ENCODE measurements around the gene TYSND1.

- TF ChIP-seq CTCF (IDR thresholded peaks at IDR 0.05; ENCODE audit: low read depth, low read length, poor library complexity, severe bottlenecking) (no peak), EZH2phosphoT487 (IDR thresholded peaks at IDR 0.05; ENCODE audit: borderline replicate concordance, low read length) (no peak)
These were observed 26.1 kb downstream of the TYSND1 start for GRCh38 chr10:70120417-70120816.

Measured in DOHH2 (cell line).